ENCODE results near the gene FBLN7.

GRCh38 chr2:112121682-112122254 lies 16.4 kb upstream of the FBLN7 start:
- TF ChIP-seq RAD21 (IDR thresholded peaks at IDR 0.05) (peak; percentile 82 to 87), YY1 (IDR thresholded peaks at IDR 0.05) (no peak), RXRA (IDR thresholded peaks at IDR 0.05) (no peak), TAF1 (conservative IDR thresholded peaks at IDR 0.05) (no peak), SP1 (IDR thresholded peaks at IDR 0.05) (no peak), MAX (IDR thresholded peaks at IDR 0.05) (no peak), ZBTB33 (IDR thresholded peaks at IDR 0.05) (no peak), ATF3 (IDR thresholded peaks at IDR 0.05) (no peak), FOXA1 (IDR thresholded peaks at IDR 0.05) (no peak), EGR1 (IDR thresholded peaks at IDR 0.05; ENCODE audit: low read depth in 2 of 2) (no peak), GABPA (IDR thresholded peaks at IDR 0.05 in 1 of 2, conservative IDR thresholded peaks at IDR 0.05 in 1 of 2) (no peak), FOXA2 (IDR thresholded peaks at IDR 0.05) (no peak)
- TF ChIP-seq, protein P1, sequence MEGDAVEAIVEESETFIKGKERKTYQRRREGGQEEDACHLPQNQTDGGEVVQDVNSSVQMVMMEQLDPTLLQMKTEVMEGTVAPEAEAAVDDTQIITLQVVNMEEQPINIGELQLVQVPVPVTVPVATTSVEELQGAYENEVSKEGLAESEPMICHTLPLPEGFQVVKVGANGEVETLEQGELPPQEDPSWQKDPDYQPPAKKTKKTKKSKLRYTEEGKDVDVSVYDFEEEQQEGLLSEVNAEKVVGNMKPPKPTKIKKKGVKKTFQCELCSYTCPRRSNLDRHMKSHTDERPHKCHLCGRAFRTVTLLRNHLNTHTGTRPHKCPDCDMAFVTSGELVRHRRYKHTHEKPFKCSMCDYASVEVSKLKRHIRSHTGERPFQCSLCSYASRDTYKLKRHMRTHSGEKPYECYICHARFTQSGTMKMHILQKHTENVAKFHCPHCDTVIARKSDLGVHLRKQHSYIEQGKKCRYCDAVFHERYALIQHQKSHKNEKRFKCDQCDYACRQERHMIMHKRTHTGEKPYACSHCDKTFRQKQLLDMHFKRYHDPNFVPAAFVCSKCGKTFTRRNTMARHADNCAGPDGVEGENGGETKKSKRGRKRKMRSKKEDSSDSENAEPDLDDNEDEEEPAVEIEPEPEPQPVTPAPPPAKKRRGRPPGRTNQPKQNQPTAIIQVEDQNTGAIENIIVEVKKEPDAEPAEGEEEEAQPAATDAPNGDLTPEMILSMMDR (IDR thresholded peaks at IDR 0.05; ENCODE audit: low read depth, low read length, missing input control) = peak; percentile 70
